GM19035 (cell line): Measurements from ENCODE around the gene CYP11A1.

Experiments used
- ATAC-seq: cut with Tn5 transposase; IDR thresholded peaks from one replicate; pipeline ENCODE4 v1.9.1; 2021; ENCODE audit not compliant: unreplicated experiment

The CYP11A1 gene

GRCh38 chr15:74328331-74329056 is 39.0 kb downstream of the CYP11A1 start:
- no peak for ATAC-seq

- no peak for ATAC-seq
Measured at GRCh38 chr15:74327756-74328155, 39.7 kb downstream of the CYP11A1 start.

GRCh38 chr15:74326746-74327145 is 40.7 kb downstream of the CYP11A1 start:
- no peak for ATAC-seq

- no peak for ATAC-seq
Measured at GRCh38 chr15:74324714-74325113, 42.7 kb downstream of the CYP11A1 start.

GRCh38 chr15:74322558-74323180 is 44.8 kb downstream of the CYP11A1 start:
- ATAC-seq: no peak

- ATAC-seq: no peak
Measured at GRCh38 chr15:74320352-74321247, 46.8 kb downstream of the CYP11A1 start.

GRCh38 chr15:74319596-74320351 is 47.7 kb downstream of the CYP11A1 start:
- no peak for ATAC-seq

GRCh38 chr15:74319138-74319460 is 48.3 kb downstream of the CYP11A1 start:
- ATAC-seq: no peak

GRCh38 chr15:74318376-74319137 is 48.9 kb downstream of the CYP11A1 start:
- ATAC-seq: no peak

- no peak for ATAC-seq
Measured at GRCh38 chr15:74317820-74318375, 49.5 kb downstream of the CYP11A1 start.

- no peak for ATAC-seq
Measured at GRCh38 chr15:74316141-74316540, 51.3 kb downstream of the CYP11A1 start.

- no peak for ATAC-seq
Measured at GRCh38 chr15:74315626-74316025, 51.8 kb downstream of the CYP11A1 start.

- no peak for ATAC-seq
Measured at GRCh38 chr15:74314795-74315438, 52.5 kb downstream of the CYP11A1 start.

GRCh38 chr15:74313889-74314288 is 53.6 kb downstream of the CYP11A1 start:
- no peak for ATAC-seq

GRCh38 chr15:74312445-74313007 is 54.9 kb downstream of the CYP11A1 start:
- no peak for ATAC-seq

- ATAC-seq: no peak
Measured at GRCh38 chr15:74311734-74312444, 55.6 kb downstream of the CYP11A1 start.

GRCh38 chr15:74307827-74308811 is 59.3 kb downstream of the CYP11A1 start:
- ATAC-seq: no peak
